ENCODE data around the gene IFIT2. TPM values are rescaled to one million over a fixed set of nuclear protein-coding genes. Genes with fewer than 3 reads are reported as not detected.

The IFIT2 gene
- total and polyA plus RNA-seq, 4 donors = 4.8 to 5.5 (median 5.2) TPM

DNA sequence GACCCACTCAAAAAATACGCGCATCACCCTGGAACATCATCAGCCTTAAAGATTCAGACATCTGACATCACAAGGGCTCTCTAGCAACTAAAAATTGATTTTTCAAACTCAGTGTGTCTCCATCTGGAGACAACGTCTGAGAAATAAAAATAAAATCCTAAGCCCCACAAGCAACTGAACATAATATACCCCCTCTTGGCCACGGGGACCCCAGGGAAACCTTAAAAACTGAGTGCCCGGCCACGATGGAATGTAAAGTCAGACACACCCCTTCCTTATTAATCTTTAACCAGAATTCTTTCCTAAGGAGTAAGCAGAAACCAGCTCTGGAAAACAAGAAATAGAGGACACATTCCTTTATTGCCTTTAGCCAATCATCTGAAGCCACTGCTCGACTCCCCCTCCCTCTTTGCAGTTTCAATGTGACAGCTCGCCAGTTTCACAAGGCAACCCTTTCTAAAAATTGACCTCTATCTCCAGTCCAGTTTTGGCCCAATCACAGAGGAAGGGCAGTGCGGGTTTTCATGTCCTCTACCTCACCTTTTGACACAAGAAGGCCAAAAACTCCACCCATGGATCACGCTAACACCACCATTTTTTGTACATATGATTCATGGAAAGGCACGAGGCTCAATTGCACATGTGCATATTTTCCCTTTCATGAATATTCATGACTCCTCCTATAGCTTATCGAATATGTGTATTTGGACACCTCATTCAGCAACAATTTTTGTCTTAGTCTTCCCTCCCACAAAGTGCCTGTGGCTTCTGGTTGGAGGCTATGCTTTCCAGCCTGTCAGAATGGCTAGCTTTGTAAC, 50.1 kb downstream of the IFIT2 start:
- peak overlapping the region in 1 of 2 donors; percentile 92 for H3K9ac ChIP-seq (ENCODE audit: low read depth in 1 of 2, low read length in 2 of 2)
- TF ChIP-seq NR2F2 (IDR thresholded peaks at IDR 0.05) (peak; percentile 93), GABPA (IDR thresholded peaks at IDR 0.05 in 1 of 2, conservative IDR thresholded peaks at IDR 0.05 in 1 of 2) (no peak), JUND (IDR thresholded peaks at IDR 0.05) (peak; percentile 77 to 92), HNF4A (conservative IDR thresholded peaks at IDR 0.05) (peak; percentile 90 to 94), ATF3 (IDR thresholded peaks at IDR 0.05) (no peak), MAX (IDR thresholded peaks at IDR 0.05) (peak; percentile 92), RXRA (IDR thresholded peaks at IDR 0.05) (peak; percentile 97 to 98), FOXA2 (IDR thresholded peaks at IDR 0.05) (peak; percentile 61), REST (IDR thresholded peaks at IDR 0.05) (peak; percentile 71), EGR1 (IDR thresholded peaks at IDR 0.05; ENCODE audit: low read depth in 2 of 2) (peak; percentile 41 to 86), RAD21 (IDR thresholded peaks at IDR 0.05) (peak in 1 of 2 donors; percentile 56), TAF1 (conservative IDR thresholded peaks at IDR 0.05) (peak; percentile 6), FOXA1 (IDR thresholded peaks at IDR 0.05) (peak; percentile 65), HNF4G (IDR thresholded peaks at IDR 0.05) (peak; percentile 66), YY1 (IDR thresholded peaks at IDR 0.05) (peak; percentile 93), CTCF (IDR thresholded peaks at IDR 0.05; ENCODE audit: low read depth, low read length, missing input control) (no peak), SP1 (IDR thresholded peaks at IDR 0.05) (peak; percentile 99)
- TF ChIP-seq, protein P1, sequence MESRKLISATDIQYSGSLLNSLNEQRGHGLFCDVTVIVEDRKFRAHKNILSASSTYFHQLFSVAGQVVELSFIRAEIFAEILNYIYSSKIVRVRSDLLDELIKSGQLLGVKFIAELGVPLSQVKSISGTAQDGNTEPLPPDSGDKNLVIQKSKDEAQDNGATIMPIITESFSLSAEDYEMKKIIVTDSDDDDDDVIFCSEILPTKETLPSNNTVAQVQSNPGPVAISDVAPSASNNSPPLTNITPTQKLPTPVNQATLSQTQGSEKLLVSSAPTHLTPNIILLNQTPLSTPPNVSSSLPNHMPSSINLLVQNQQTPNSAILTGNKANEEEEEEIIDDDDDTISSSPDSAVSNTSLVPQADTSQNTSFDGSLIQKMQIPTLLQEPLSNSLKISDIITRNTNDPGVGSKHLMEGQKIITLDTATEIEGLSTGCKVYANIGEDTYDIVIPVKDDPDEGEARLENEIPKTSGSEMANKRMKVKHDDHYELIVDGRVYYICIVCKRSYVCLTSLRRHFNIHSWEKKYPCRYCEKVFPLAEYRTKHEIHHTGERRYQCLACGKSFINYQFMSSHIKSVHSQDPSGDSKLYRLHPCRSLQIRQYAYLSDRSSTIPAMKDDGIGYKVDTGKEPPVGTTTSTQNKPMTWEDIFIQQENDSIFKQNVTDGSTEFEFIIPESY (IDR thresholded peaks at IDR 0.05) = peak; percentile 57

More for the DNA sequence above, 50.1 kb downstream of the IFIT2 start:
- DNase-seq (ENCODE audit: low spot score) = no peak
- H3K4me1 ChIP-seq (ENCODE audit: control insufficient read depth in 4 of 4, insufficient read depth in 4 of 4, low read length in 3 of 4) = peaks cover 19 to 46% (median 34%) of the 10 kb centered on the region in 4 donors
- WGBS = 16% methylated on average over 12 of the region's 12 CpGs
- H3K4me3 ChIP-seq (ENCODE audit: low read depth in 1 of 3, low read length in 3 of 3) = no peak overlapping the region
- no peaks in the 10 kb centered on the region for H3K9me3 ChIP-seq (ENCODE audit: control insufficient read depth in 4 of 4, low read length in 3 of 4)
- no peaks in the 10 kb centered on the region for H3K36me3 ChIP-seq (ENCODE audit: control insufficient read depth in 4 of 4, insufficient read depth in 3 of 4, low read depth in 1 of 4, low read length in 3 of 4)
- H3K27ac ChIP-seq (ENCODE audit: low read depth in 1 of 2, low read length in 2 of 2) = peak overlapping the region; percentile 88 to 91
- no peaks in the 10 kb centered on the region for H3K27me3 ChIP-seq (ENCODE audit: control insufficient read depth in 4 of 4, insufficient read depth in 4 of 4, low read length in 3 of 4)

Data from liver (tissue), 9 donors.